GM10266 (cell line): ENCODE results near the gene SLC6A16.
"Not testable (repeated sequence)": the region's sequence is repeated elsewhere in the genome, so short reads cannot be mapped to it uniquely, and the experiment has no call there.

Source experiments
- DNase-seq: peaks from one replicate; pipeline ENCODE4 v3.0.0; 2012; ENCODE audit errors: extremely low spot score
- TF ChIP-seq, protein P1 (sequence below): IDR thresholded peaks from 2 replicates; pipeline ENCODE4 v1.5.1; 2012; ENCODE audit warnings: mild to moderate bottlenecking, low read depth; ENCODE audit not compliant: control insufficient read depth, insufficient read depth; ENCODE audit errors: missing control alignments

Gene SLC6A16

DNA sequence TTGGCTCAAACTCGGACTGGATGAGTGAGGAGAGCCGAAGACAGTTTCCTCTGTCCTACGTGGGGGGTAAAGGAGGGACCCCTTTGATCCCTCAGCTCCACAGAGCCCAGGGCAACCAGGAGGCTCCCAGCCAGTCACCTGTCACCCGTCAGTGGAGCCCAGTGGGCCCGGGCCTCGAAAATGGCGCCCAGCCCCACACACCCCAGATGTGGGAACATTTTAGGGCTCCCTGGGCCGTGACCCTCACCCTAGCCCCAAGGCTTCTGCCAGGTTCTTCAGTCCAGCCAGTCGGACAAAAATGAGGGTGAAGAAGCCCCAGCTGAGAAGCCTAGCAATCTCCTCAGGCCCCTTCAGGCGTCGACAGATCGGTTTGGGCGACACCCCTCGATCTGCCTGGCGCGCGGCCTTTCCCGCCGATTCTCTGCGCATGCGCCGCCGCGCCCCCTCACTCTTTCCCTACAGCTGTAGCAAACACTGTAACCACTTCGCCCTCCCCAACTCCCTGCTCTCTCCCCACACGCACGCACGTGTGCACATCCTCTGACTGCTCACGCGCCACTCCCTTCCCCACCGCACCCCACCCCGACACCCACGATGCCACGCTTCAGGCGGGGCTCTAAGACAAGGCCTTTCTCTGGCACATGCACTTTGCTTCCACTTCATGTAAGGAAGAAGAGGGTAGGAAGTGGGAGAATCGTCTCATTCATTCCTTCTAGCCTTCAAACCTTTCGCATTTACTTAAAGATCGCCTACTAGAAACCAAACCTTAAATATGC, at the start of gene SLC6A16:
TSS of gene SLC6A16 (minus strand) at position 391 of the 776 bp plus-strand sequence. CDS start 13,844 bp downstream, outside the sequence.
- DNase-seq, result no peak
- TF ChIP-seq, protein P1, sequence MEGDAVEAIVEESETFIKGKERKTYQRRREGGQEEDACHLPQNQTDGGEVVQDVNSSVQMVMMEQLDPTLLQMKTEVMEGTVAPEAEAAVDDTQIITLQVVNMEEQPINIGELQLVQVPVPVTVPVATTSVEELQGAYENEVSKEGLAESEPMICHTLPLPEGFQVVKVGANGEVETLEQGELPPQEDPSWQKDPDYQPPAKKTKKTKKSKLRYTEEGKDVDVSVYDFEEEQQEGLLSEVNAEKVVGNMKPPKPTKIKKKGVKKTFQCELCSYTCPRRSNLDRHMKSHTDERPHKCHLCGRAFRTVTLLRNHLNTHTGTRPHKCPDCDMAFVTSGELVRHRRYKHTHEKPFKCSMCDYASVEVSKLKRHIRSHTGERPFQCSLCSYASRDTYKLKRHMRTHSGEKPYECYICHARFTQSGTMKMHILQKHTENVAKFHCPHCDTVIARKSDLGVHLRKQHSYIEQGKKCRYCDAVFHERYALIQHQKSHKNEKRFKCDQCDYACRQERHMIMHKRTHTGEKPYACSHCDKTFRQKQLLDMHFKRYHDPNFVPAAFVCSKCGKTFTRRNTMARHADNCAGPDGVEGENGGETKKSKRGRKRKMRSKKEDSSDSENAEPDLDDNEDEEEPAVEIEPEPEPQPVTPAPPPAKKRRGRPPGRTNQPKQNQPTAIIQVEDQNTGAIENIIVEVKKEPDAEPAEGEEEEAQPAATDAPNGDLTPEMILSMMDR, result no peak

DNA sequence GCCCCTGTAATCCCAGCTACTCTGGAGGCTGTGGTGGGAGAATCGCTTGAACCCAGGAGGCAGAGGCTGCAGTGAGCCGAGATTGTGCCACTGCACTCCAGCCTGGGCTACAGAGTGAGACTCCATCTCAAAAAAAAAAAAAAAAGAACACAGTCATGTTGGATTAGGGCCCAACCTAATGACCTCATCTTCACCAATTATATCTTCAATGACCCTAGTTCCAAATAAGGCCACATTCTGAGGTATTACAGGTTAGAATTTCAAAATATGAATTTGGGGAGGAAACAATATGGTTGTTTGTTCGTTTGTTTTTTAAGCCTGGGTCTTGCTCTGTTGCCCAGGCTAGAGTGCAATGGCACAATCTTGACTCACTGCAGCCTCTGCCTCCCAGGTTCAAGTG, 48.2 kb upstream of the SLC6A16 start:
- DNase-seq, result not testable (repeated sequence)

DNA sequence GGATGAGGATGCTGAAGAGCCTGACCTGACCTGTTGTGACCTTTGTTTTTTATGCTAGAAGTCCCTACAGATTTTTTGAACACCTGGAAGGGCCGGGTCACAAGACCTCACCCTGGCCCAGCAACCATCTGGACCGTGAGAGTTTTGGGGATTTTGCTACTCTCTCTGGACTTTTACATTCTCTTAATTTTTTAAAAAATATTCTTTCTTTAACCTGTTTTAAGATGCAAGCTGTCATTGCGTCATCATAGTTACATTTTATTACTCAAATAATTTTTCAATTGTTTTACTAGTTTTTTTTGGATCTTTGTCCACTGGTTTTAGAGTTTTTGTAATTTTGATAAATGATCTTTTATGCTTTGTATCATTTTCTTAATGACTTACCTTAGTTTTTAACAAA, 46.2 kb upstream of the SLC6A16 start:
- TF ChIP-seq, protein P1, result no peak
- DNase-seq, result no peak

DNA sequence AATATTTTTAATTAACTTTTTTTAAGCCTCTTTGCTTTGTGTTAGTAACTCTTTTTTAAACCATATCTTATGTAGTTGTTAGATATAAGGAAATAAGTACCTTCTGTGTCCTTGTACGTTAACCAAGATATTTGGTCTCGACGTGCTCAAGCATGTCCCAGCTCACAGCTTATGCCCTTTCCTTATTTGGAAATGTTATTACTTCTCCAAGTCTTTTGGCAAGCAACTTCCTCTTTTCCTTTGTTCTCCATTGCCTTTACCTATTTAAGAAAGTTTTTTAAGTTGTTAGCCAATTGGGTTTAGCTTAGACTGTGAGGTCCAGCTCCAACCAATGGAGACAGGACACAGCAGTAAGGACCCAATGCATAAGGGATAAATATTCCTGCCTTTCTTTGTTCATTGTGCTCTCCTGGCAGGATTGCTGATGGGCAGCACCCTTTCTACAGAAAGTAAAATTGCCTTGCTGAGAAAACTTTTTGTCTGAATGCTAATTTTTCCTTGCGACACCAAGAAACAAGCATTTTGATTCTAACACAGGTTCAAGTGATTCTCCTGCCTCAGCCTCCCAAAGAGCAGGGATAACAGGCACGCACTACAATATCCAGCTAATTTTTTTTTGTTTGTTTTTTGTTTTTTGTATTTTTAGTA, 43.8 kb upstream of the SLC6A16 start:
- TF ChIP-seq, protein P1, result no peak
- no peak for DNase-seq

DNA sequence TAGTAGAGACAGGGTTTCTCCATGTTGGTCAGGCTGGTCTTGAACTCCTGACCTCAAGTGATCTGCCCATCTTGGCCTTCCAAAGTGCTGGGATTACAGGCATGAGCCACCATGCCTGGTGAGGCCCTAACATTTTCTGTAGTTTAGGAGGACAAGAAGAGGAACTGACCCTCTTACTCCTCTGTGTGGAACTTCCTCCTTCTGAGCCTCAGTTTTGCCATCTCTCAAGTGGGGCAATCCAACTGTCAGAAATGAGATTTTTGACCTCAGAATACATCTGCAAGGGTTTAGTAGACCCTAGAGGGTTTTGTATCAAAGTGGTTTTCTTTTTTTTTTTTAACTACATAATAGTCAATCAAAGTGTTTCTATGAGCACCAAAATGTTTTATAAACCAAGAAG, 41.1 kb upstream of the SLC6A16 start:
- TF ChIP-seq, protein P1, result no peak
- no peak for DNase-seq

DNA sequence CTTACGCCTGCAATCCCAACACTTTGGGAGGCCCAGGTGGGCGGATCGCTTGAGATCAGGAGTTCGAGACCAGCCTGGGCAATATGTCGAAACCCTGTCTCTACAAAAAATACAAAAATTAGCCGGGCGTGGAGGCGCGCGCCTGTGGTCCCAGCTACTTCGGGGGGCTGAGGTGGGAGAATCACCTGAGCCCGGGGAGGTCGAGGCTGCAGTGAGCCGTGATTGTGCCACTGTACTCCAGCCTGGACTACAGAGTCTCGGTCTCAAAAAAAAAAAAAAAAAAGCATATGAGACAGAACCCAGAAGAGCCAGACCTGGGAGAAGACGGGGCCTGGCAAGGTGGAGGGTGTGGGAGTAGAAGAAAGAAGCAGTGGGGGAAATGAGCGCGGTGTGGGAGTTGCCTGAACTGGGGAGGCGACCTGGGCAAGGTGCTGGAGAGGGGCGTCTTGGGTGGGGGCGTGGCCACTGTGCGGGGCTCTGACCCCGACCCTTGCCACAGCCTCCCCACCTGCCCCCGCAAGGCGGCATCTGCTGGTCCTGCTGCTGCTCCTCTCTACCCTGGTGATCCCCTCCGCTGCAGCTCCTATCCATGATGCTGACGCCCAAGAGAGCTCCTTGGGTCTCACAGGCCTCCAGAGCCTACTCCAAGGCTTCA, 39.2 kb upstream of the SLC6A16 start:
- no peak for DNase-seq
- TF ChIP-seq, protein P1, result no peak

DNA sequence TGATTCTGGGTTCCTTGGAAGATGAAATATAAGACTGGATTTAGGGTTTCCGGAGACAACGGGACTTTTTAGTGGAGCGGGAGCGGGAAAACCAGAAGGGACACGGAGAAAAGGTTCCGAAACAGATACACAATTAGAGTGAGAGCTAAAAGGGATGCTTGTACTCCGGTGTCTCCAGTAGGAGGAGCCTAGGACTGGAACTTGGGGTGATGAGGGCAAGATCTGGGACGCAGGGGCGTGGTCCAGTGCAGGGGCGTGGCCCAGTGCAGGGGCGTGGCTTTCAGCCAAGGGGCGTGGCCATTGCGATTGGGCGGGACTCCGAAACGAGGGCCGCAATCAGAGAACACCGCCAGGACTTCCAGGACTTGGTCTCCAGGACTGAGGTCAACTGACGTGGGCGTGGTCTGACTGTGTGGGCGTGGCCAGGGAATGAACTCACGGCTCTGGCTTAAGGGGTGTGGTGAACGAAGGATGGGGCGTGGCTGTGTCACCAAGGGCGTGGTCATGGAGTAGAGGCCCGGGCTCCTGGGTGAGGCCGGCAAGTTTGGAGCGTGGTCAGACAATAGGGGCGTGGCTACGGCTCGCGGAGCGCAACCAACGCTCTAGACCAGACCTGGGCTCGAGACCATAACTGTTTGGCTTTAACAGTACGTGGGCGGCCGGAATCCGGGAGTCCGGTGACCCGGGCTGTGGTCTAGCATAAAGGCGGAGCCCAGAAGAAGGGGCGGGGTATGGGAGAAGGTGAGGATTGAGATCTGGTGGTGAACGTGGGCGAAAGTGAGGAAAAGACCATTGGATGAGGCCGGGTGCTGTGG, 38.5 kb upstream of the SLC6A16 start, which contains the start of gene DKKL1:
TSS of gene DKKL1 (plus strand) at position 610 of the 815 bp plus-strand sequence. CDS start at position 732, 122 bp downstream.
- TF ChIP-seq, protein P1, result no peak
- peak; percentile 96 for DNase-seq
